Activated CD4-positive, alpha-beta T cell treated with anti-CD3 and anti-CD28 coated beads, Interleukin-2, amount 50 U/mL, for 24 hours (primary cell): ENCODE results near the gene HS3ST6.
"Not testable (repeated sequence)": the region's sequence is repeated elsewhere in the genome, so short reads cannot be mapped to it uniquely, and the experiment has no call there.

Experiments used
- DNase-seq, 2 donors: peaks; one replicate each; pipeline ENCODE4 v3.0.0-alpha.2; 2020; ENCODE audit warnings: low read depth in 1 of 2, low spot score in 1 of 2

The HS3ST6 gene

GRCh38 chr16:1929105-1929504 lies 10.9 kb upstream of the HS3ST6 start:
- DNase-seq, result no peak

DNA sequence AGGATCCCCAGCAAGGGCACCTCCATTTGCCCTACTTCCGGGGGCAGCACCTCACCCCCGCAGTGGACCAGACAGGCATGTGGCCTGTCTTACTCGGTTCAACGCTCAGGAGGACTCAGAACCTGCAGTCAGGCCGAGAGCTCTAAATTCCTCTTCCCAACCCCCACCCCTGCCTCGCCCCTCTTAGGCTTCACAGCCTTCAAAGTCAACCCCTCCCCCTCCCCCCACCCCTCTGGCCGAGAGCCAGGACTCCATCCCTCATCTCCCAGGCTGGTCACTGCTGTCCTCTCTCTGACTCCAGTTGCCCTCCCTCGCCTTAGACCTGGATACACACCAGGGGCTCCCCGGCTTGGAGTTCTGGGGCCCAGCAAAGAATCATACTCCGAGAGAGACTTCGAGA lies 8.1 kb upstream of the HS3ST6 start:
- DNase-seq, result no peak

DNA sequence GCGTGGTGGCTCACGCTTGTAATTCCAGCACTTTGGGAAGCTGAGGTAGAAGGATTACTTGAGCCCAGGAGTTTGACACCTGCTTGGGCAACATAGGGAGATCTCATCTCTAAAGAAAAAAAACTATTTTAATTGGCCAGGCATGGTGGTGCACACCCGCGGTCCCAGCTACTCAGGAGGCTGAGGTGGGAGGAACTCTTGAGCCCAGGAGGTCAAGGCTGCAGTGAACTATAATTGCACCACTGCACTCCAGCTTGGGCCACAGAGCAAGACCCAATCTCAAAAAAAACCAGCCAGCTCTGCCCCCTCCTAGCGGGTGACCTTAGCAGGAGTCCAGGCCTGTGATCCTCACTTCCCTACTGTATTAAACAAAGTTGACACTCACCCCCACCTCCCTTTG lies 5.9 kb upstream of the HS3ST6 start:
- no peak for DNase-seq

DNA sequence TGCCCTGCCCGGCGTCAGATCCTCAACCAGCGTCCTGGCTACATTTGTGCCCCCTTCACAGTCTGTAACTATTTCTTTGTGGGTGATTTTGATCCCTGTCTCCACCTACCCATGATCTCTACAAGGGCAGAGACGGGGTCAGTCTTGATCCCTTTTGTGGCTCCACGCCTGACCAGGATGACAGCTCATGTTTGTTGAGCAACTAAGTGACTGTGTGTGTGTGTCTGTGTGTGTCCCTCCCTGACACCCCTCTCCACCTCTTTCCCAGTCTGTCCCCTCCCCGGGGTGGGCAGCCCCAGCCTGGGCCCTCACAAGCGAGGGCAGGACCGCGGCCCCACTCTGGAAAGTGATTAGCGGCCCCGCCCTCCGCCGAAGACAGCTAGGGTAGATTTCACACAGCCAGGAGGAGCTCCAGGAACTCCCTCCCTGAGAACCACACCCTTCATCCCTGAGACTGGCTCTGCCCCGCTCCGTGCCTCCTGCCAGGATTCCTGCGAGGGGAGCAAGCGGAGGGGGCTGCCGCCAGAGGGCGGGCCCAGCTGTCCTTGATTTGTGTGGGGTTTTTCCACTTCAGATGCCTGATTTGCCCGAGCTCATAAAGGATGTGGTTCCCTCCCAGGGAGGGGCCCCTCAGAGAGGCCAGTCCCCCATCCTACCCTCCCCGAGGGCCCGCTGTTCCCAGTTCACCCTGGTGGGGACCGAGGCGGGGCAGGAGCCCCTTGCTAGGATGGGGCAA lies 5.3 kb upstream of the HS3ST6 start:
- DNase-seq, result no peak

GRCh38 chr16:1922357-1922756 lies 4.1 kb upstream of the HS3ST6 start:
- DNase-seq, result no peak

DNA sequence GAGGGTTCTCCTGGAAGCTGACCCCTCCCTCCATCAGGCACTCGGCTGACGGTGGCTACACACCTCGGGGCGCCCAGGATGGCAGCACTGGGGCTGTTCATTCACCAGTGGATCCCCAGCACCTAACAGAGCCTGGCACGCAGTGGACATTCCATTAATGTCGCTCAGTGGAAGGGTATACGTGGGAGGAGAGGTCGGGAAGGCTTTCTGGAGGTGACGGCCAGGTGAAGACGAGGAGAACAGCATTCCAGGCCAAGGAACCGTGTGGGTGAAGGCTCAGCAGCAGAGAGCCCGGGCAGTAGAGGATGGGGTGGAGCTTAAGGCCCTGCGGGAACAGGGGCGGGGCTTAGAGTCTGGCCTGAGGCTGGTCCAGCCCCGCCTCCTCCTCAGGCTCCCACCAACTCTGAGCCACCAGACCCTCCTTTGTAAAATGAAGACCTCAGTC lies 2.5 kb upstream of the HS3ST6 start:
- DNase-seq, result no peak

GRCh38 chr16:1920122-1920521 lies 1.9 kb upstream of the HS3ST6 start:
- DNase-seq, result not testable (repeated sequence)

GRCh38 chr16:1919327-1919998 lies 1.2 kb upstream of the HS3ST6 start:
- no peak for DNase-seq

DNA sequence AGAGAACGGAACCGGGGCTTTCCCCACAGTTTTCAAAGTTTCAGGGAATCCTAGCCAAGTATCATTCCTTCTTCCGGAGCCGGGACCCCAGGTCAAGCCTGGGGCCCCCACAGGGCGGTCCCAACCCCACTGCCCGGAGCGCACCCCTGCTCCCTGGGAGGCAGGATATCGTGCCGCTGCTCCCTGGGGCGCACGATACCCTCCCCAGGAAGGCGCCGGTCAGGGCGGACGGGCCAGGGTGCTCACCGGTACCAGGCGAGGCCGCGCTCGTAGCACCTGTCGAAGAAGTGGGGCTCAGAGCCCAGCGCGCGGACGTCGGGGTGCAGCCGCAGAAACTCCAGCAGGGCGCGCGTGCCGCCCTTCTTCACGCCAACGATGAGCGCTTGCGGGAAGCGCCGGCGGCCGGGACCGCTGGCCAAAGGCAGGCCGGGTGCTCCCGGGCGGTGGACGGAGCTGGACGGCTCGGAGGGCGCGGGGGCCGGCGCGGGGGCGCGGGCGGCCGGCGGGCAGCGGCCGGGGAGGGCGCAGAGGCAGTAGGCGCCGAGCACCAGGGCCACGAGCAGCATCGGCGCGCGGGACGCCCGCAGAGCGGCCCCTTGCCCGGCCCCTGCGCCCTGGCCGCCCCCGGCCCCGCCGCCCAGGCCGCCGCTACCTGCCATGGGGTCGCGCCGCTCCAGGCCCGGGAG lies 407 bp downstream of the HS3ST6 start:
- no peak for DNase-seq

GRCh38 chr16:1917056-1917664 lies 1.1 kb downstream of the HS3ST6 start:
- no peak for DNase-seq

- no peak for DNase-seq
Measured at GRCh38 chr16:1916640-1916990, 1.6 kb downstream of the HS3ST6 start.

DNA sequence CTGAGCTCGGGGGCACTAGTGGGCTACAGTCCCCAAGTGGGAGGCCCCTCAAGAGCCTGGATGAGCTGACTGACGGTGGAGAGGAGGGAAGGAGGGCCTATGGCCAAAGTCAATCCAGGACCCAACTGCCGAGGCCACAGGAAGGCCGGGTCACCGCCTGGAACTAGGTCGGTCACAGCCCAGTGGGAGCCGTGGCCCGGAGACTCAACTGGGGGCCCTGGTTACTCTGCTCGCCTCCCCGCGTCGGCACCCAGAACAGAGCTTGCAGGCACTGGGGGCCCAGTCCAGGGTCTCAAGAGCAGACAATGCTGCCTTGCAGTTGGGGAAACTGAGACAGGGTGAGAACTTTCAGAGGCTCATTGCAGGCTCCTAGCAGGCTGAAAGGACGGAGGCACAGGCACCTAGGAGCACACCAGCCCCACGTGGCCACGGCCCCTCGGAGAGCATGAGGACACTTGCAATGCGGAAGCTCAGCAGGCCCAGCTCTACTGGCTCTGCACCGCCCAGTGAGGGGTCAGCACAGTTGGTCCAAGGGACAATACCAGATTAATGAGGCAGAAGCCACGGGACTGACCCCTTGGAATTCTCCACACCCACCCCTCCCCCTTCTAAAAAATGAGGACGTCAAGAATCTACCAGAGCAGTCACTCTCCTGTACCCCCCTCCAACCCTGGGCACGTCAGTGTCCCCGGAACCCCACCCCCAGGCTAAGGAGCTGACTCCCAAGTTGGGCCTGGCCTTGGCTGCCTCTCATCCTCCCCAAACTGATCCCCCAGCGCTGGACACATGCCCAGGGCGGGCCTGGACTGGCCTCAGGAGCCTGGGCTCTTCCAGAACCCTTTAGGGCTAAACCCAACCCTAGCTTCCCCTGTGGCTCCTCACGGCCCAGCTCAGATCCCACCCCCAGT lies 2.2 kb downstream of the HS3ST6 start:
- DNase-seq, result no peak

DNA sequence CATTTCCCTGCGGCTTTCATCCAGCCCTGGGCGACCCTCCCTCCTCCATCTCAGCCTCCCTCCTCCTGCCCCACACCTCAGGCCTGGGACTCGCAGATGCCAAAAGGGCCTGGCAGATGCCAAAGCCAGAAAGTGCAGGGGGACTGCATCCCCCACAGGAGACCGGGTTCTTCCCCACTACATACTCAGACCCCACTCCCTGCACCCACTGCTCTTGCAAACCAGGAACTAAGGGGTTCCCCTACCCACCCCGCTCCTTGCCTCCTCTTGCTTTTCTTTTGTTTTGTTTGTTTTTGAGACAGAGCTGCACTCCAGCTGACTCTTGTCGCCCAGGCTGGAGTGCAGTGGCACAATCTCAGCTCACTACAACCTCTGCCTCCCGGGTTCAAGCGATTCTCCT lies 3.2 kb downstream of the HS3ST6 start:
- DNase-seq, result no peak

- DNase-seq, result no peak
Measured at GRCh38 chr16:1914084-1914608, 4.1 kb downstream of the HS3ST6 start.

DNA sequence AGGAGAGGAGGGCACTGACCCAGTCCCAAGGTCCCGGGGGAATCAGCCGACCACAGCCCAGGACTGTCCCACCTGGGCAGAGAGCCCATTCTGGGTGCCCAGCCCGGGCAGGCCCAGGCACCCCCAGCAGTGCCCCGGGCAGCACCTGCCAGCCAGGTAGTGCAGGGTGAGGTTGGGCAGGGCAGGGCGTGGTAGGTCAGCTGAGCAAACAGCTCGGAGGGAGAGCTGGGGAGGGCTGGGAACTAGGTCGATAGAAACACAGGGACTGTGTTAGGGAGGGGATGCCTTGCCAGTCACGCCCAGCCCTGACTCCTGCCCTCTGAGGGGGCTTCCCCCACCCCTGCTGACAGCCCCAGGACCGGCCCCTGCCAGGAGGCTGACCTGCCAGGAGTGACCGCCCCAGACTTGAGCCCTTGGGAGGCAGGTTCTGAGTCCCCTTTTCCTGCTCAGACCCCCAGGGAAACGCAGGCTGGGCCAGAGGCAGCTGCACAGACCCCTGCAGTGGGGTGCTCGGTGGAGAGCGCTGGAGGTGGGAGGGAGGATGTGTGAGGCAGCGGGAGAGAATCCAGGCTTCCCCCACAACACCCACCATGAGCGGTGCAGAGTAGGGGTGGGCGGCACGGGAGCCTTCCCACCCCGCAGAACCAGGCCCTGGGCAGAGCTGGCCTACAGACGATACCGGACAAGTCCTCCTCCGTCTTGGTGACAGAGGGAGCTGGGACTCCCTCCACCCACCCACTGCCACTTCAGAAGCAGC lies 4.7 kb downstream of the HS3ST6 start:
- no peak for DNase-seq

DNA sequence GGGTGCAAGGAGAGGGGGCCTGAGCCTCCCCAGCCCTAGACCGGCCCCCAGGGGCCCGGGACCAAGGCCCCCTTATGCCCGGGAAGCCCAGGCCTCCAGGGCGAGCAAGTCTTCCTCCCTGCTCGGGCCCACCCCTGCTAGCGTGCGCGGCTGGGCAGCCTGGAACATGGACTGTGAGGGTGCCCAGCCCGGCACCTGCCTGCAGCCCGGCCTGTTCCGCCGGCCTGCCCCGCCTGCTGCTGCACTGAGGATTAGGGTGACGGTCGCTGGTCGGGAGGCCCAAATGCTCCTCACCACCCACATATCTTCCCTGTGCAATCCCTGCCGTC lies 6.0 kb downstream of the HS3ST6 start:
- DNase-seq, result no peak

GRCh38 chr16:1911467-1912214 lies 6.6 kb downstream of the HS3ST6 start:
- no peak for DNase-seq

GRCh38 chr16:1909561-1910231 lies 8.5 kb downstream of the HS3ST6 start:
- DNase-seq, result no peak

GRCh38 chr16:1908983-1909382 lies 9.2 kb downstream of the HS3ST6 start:
- no peak for DNase-seq
